GM12878 (cell line): Measurements from ENCODE around the gene IRF6. TPM values are rescaled to one million over a fixed set of nuclear protein-coding genes. Genes with fewer than 3 reads are reported as not detected.

ENCODE experiments used
- ATAC-seq: fragments of 200-7000 bp; cut with Tn5 transposase; 3 replicates; pipeline ENCODE4 v1.9.1; 2020; ENCODE audit warnings: mild to moderate bottlenecking, moderate library complexity
- BruUV-seq: library from RNA; stranded (reverse); fragments of 400-500 nt; replicated peaks from 2 replicates; lab custom pipeline; 2021; lab: Mats Ljungman, UMichigan
- CTCF ChIA-PET: fragments of 300-600 bp; sonication (Branson Sonifier 250); formaldehyde crosslinking; extraction: SDS; loops from one replicate; lab custom pipeline; 2021; ENCODE audit warnings: inconsistent platforms; lab: Yijun Ruan, JAX
- POLR2A ChIA-PET: fragments of 350-600 bp; formaldehyde crosslinking; extraction: SDS; loops from one replicate; lab custom pipeline; 2021; ENCODE audit warnings: inconsistent platforms; lab: Charles Lee
- RAD21 ChIA-PET: fragments of 300-600 bp; sonication (Branson Sonifier 250); formaldehyde crosslinking; loops from one replicate; lab custom pipeline; 2023; ENCODE audit warnings: antibody characterized with exemption; ENCODE audit not compliant: unreplicated experiment; lab: Charles Lee
- SMC1A ChIA-PET: fragments of 300-600 bp; sonication (Branson Sonifier 250); formaldehyde crosslinking; loops from one replicate; lab custom pipeline; 2023; ENCODE audit not compliant: unreplicated experiment, uncharacterized antibody; lab: Charles Lee
- DNase-seq: peaks from one replicate; pipeline ENCODE4 v3.0.0-alpha.2; 2011; ENCODE audit warnings: low read depth, low spot score
- FAIRE-seq: peaks from 3 replicates; lab custom pipeline; 2011; peaks lifted over from hg19 to GRCh38; lab: Jason Lieb, UNC
- H2AFZ ChIP-seq: 2 replicates; pipeline ENCODE4 v1.6.0; 2011; ENCODE audit warnings: low read depth, low read length, control low read depth; ENCODE audit not compliant: control insufficient read depth
- H3K27ac ChIP-seq: 2 replicates; pipeline ENCODE4 v1.5.1; 2011; ENCODE audit warnings: control low read depth; ENCODE audit not compliant: control insufficient read depth, insufficient read depth
- H3K27me3 ChIP-seq, 2 experiments: replicated peaks in 1 of 2; 2 replicates each; pipeline versions ENCODE4 v1.6.0 to v1.6.1; 2011; ENCODE audit warnings: low read length in 1 of 2; ENCODE audit not compliant: control insufficient read depth in 2 of 2, insufficient read depth in 2 of 2
- H3K36me3 ChIP-seq, 2 experiments: 2 replicates each; pipeline ENCODE4 v1.5.1; 2011; ENCODE audit warnings: low read length in 1 of 2; ENCODE audit not compliant: control insufficient read depth in 2 of 2, insufficient read depth in 2 of 2
- H3K4me1 ChIP-seq: 2 replicates; pipeline ENCODE4 v1.6.1; 2011; ENCODE audit warnings: mild to moderate bottlenecking, low read length, moderate library complexity, mixed read lengths; ENCODE audit not compliant: control insufficient read depth, insufficient read depth
- H3K4me2 ChIP-seq: 2 replicates; pipeline ENCODE4 v1.6.0; 2011; ENCODE audit warnings: control low read depth; ENCODE audit not compliant: control insufficient read depth, insufficient read depth
- H3K4me3 ChIP-seq: fragments of 200-600 bp; sonication (generic); 2 replicates; pipeline ENCODE4 v1.5.1; 2016
- H3K79me2 ChIP-seq: 2 replicates; pipeline ENCODE4 v1.6.0; 2011; ENCODE audit warnings: low read length; ENCODE audit not compliant: control insufficient read depth, insufficient read depth
- H3K9ac ChIP-seq: 2 replicates; pipeline ENCODE4 v1.8.0; 2011; ENCODE audit warnings: low read length, control low read depth, mixed read lengths; ENCODE audit not compliant: control insufficient read depth, insufficient read depth
- H3K9me3 ChIP-seq: replicated peaks from 3 replicates; pipeline ENCODE4 v1.5.1; 2011; ENCODE audit warnings: mild to moderate bottlenecking, low read length; ENCODE audit not compliant: control insufficient read depth, insufficient read depth
- H4K20me1 ChIP-seq: 2 replicates; pipeline ENCODE4 v1.6.0; 2011; ENCODE audit not compliant: control insufficient read depth, insufficient read depth
- BHLHE40 ChIP-seq, 2 experiments: fragments of 450-650 bp in 1 of 2; IDR thresholded peaks; 2 replicates each; pipeline ENCODE4 v1.6.1; 2011 to 2017; ENCODE audit warnings: low read depth in 2 of 2, borderline replicate concordance in 1 of 2, improper control_type of control experiment in 1 of 2, low read length in 1 of 2, mild to moderate bottlenecking in 1 of 2
- EED ChIP-seq: sonication (generic); IDR thresholded peaks from 2 replicates; pipeline ENCODE4 v1.6.1; 2016; ENCODE audit warnings: antibody characterized with exemption, low read depth
- IKZF1 ChIP-seq: fragments of 450-650 bp; conservative IDR thresholded peaks from 2 replicates; pipeline ENCODE4 v1.6.1; 2017; ENCODE audit warnings: antibody characterized with exemption, mild to moderate bottlenecking
- IRF5 ChIP-seq: fragments of 450-650 bp; IDR thresholded peaks from 2 replicates; pipeline ENCODE4 v1.6.1; 2017; ENCODE audit warnings: borderline replicate concordance
- NR2F1 ChIP-seq: fragments of 450-650 bp; conservative IDR thresholded peaks from 2 replicates; pipeline ENCODE4 v1.6.1; 2017; ENCODE audit warnings: mild to moderate bottlenecking
- PAX5 ChIP-seq: IDR thresholded peaks from 2 replicates; pipeline ENCODE4 v1.6.1; 2011; ENCODE audit warnings: low read depth, low read length, borderline replicate concordance
- RUNX3 ChIP-seq: IDR thresholded peaks from 2 replicates; pipeline ENCODE4 v1.6.1; 2012; ENCODE audit warnings: low read length, inconsistent platforms
- ZNF207 ChIP-seq: fragments of 450-650 bp; IDR thresholded peaks from 2 replicates; pipeline ENCODE4 v1.6.1; 2014; ENCODE audit warnings: antibody characterized with exemption, mild to moderate bottlenecking, borderline replicate concordance
- ZNF687 ChIP-seq: fragments of 450-650 bp; IDR thresholded peaks from 2 replicates; pipeline ENCODE4 v1.6.1; 2017; ENCODE audit warnings: mild to moderate bottlenecking, moderate library complexity
- WGBS: methylation state at CpG from one replicate; pipeline ENCODE4 v1.1.6; 2016; ENCODE audit warnings: low lambda C conversion rate; ENCODE audit not compliant: insufficient replicate concordance, insufficient coverage; ENCODE audit errors: missing lambda C conversion rate; 5-methylcytosine and 5-hydroxymethylcytosine counted together
- in situ Hi-C: fragments of 300-500 bp; cut with MboI; formaldehyde crosslinking; loops from 9 replicates; pipeline ENCODE4 v1.14.3; 2018; ENCODE audit warnings: mixed read lengths
- intact Hi-C: fragments of 100-400 bp; cut with micrococcal nuclease; formaldehyde crosslinking; loops from one replicate; pipeline ENCODE4 v1.14.2; 2022; ENCODE audit not compliant: unreplicated experiment
- polyA plus RNA-seq, 11 experiments: library from polyadenylated mRNA; depleted of rRNA in 4 of 11; unstranded in 6 of 11; stranded (reverse) in 5 of 11; fragments of >200 nt; fragmentation: Nextera tagmentation in 4 of 11; fragmentation: Illumina TruSeq in 1 of 11; extraction: Ambion mirVana in 4 of 11; extraction: Trizol in 1 of 11; gene quantifications; 1 replicate in 1 of 11; 2 replicates in 10 of 11; pipeline versions ENCODE4 v1.2.1 to v1.2.3, GENCODE V29; 2011 to 2016; ENCODE audit warnings: inconsistent platforms in 2 of 11, missing spikeins in 2 of 11, low read depth in 1 of 11
- total RNA-seq, 4 experiments: library from RNA; depleted of rRNA in 3 of 4; stranded (reverse); fragments of >200 nt in 3 of 4; fragmentation: Illumina TruSeq in 1 of 4; extraction: Trizol in 1 of 4; gene quantifications; 2 replicates each; pipeline versions ENCODE4 v1.2.1 to v1.2.3, GENCODE V29; 2013 to 2021
- TF ChIP-seq, protein P1 (sequence below): fragments of 450-650 bp; conservative IDR thresholded peaks from 2 replicates; pipeline ENCODE4 v1.6.1; 2017; ENCODE audit warnings: mild to moderate bottlenecking, moderate library complexity
- TF ChIP-seq, protein P2 (sequence below): fragments of 450-650 bp; IDR thresholded peaks from 2 replicates; pipeline ENCODE4 v1.6.1; 2017; ENCODE audit warnings: mild to moderate bottlenecking, low read depth, inconsistent platforms; ENCODE audit not compliant: poor library complexity, severe bottlenecking

Gene IRF6
- total and polyA plus RNA-seq, 10 of the 15 experiments (the other 5 are each of a cell fraction or from before 2014, with no cell fraction given): 0.04 to 0.50 (median 0.09) TPM; not detected in 1

GRCh38 chr1:209756615-209757445 is 49.1 kb downstream of the IRF6 start:
- H3K4me2 ChIP-seq: peak overlapping the region; percentile 97
- CTCF ChIA-PET: interaction anchor here (0.7 to 8.8 kb wide), 7 partner anchors 9 to 618 kb away, joined by 3 to 117 read pairs (median 4); no protein-coding TSS in a partner anchor
- H3K4me3 ChIP-seq: peak overlapping the region; percentile 73
- H3K79me2 ChIP-seq: peaks cover 25% of the 10 kb centered on the region
- POLR2A ChIA-PET: interaction anchor here (0.6 to 9.1 kb wide), 8 partner anchors 8 to 118 kb away, joined by 3 to 107 read pairs (median 5); partner anchors contain the start of genes C1orf74, G0S2 and UTP25
- H3K27ac ChIP-seq: peak overlapping the region; percentile 92
- H3K27me3 ChIP-seq: no peaks in the 10 kb centered on the region
- peak; percentile 49 for DNase-seq
- WGBS: 0% methylated on average over 5 of the region's 5 CpGs
- RAD21 ChIA-PET: interaction anchor here (0.7 to 12.6 kb wide), 11 partner anchors 8 to 83 kb away, joined by 3 to 188 read pairs (median 3); partner anchors contain the start of gene C1orf74
- ATAC-seq: peak; percentile 67
- peaks cover 5 to 7% of the 10 kb centered on the region in 2 experiments; a peak in 3 of 4 replicates for H3K36me3 ChIP-seq
- no peaks in the 10 kb centered on the region for H4K20me1 ChIP-seq
- FAIRE-seq: peak; percentile 56
- peaks cover 46% of the 10 kb centered on the region for H3K4me1 ChIP-seq
- H2AFZ ChIP-seq: peak overlapping the region; percentile 9
- intact Hi-C loops: loop anchor here (1.0 to 10.0 kb wide), 3 partner anchors 12 to 578 kb away; partner anchors contain the start of gene C1orf74
- H3K9me3 ChIP-seq: no peaks in the 10 kb centered on the region
- in situ Hi-C loops: no loop called here
- no TSS peak for BruUV-seq
- SMC1A ChIA-PET: interaction anchor here (0.6 to 13.9 kb wide), 15 partner anchors 8 to 83 kb away, joined by 3 to 282 read pairs (median 7); partner anchors contain the start of genes C1orf74 and UTP25
- peak overlapping the region; percentile 53 for H3K9ac ChIP-seq
- TF ChIP-seq IKZF1 (peak; percentile 18), PAX5 (0 out of 2 replicates have a peak, but pooled peaks have one; percentile 12), EED (peak; percentile 23; the same call in 1 of the 2 replicates), ZNF207 (no peak), NR2F1 (peak; percentile 78), RUNX3 (peak; percentile 53; the same call in 1 of the 2 replicates), ZNF687 (peak; percentile 79), IRF5 (no peak), BHLHE40 (IDR thresholded peaks at IDR 0.05; ENCODE audit: borderline replicate concordance in 1 of 2, low read depth in 2 of 2, low read length in 1 of 2) (peak; percentile 30 to 34; a peak in 1 of 4 replicates)
- TF ChIP-seq, protein P1, sequence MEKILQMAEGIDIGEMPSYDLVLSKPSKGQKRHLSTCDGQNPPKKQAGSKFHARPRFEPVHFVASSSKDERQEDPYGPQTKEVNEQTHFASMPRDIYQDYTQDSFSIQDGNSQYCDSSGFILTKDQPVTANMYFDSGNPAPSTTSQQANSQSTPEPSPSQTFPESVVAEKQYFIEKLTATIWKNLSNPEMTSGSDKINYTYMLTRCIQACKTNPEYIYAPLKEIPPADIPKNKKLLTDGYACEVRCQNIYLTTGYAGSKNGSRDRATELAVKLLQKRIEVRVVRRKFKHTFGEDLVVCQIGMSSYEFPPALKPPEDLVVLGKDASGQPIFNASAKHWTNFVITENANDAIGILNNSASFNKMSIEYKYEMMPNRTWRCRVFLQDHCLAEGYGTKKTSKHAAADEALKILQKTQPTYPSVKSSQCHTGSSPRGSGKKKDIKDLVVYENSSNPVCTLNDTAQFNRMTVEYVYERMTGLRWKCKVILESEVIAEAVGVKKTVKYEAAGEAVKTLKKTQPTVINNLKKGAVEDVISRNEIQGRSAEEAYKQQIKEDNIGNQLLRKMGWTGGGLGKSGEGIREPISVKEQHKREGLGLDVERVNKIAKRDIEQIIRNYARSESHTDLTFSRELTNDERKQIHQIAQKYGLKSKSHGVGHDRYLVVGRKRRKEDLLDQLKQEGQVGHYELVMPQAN: 0 out of 2 replicates have a peak, but pooled peaks have one; percentile 9
- TF ChIP-seq, protein P2, sequence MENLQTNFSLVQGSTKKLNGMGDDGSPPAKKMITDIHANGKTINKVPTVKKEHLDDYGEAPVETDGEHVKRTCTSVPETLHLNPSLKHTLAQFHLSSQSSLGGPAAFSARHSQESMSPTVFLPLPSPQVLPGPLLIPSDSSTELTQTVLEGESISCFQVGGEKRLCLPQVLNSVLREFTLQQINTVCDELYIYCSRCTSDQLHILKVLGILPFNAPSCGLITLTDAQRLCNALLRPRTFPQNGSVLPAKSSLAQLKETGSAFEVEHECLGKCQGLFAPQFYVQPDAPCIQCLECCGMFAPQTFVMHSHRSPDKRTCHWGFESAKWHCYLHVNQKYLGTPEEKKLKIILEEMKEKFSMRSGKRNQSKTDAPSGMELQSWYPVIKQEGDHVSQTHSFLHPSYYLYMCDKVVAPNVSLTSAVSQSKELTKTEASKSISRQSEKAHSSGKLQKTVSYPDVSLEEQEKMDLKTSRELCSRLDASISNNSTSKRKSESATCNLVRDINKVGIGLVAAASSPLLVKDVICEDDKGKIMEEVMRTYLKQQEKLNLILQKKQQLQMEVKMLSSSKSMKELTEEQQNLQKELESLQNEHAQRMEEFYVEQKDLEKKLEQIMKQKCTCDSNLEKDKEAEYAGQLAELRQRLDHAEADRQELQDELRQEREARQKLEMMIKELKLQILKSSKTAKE: no peak
